AG10803 (cell line): ENCODE measurements around the gene MYOZ3.

Experiments used
- DNase-seq: peaks from one replicate; pipeline ENCODE4 v3.0.0; 2010; ENCODE audit warnings: low read depth
- H3K4me3 ChIP-seq: 2 replicates; pipeline ENCODE4 v1.5.1; 2011; ENCODE audit warnings: mild to moderate bottlenecking, low read length, control low read depth
- CTCF ChIP-seq: conservative IDR thresholded peaks from 2 replicates; pipeline ENCODE4 v1.5.1; 2011; ENCODE audit warnings: mild to moderate bottlenecking, low read length, control low read depth, inconsistent platforms

The MYOZ3 gene

GRCh38 chr5:150627731-150628545 is 33.1 kb upstream of the MYOZ3 start:
- TF ChIP-seq CTCF, result no peak
- H3K4me3 ChIP-seq, result no peak overlapping the region
- DNase-seq, result peak; percentile 70

- DNase-seq, result no peak
- H3K4me3 ChIP-seq, result no peak overlapping the region
- no peak for TF ChIP-seq CTCF
These were observed 32.0 kb upstream of the MYOZ3 start for GRCh38 chr5:150628936-150629485.

- H3K4me3 ChIP-seq, result no peak overlapping the region
- no peak for DNase-seq
- no peak for TF ChIP-seq CTCF
These were observed 31.0 kb upstream of the MYOZ3 start for GRCh38 chr5:150630016-150630415.

- no peak for TF ChIP-seq CTCF
- H3K4me3 ChIP-seq, result no peak overlapping the region
- no peak for DNase-seq
These were observed 30.4 kb upstream of the MYOZ3 start for GRCh38 chr5:150630461-150631325.

GRCh38 chr5:150631326-150631701 is 29.7 kb upstream of the MYOZ3 start:
- no peak for TF ChIP-seq CTCF
- DNase-seq, result no peak
- no peak overlapping the region for H3K4me3 ChIP-seq

GRCh38 chr5:150632305-150633160 is 28.5 kb upstream of the MYOZ3 start:
- TF ChIP-seq CTCF, result no peak
- peak; percentile 52 for DNase-seq
- H3K4me3 ChIP-seq, result no peak overlapping the region
